ENCODE results near the gene MBNL2. TPM values are rescaled to one million over a fixed set of nuclear protein-coding genes. Genes with fewer than 3 reads are reported as not detected.

The MBNL2 gene
- total and polyA plus RNA-seq, 2 of the 13 experiments (the other 11 are each of a cell fraction or from before 2014, with no cell fraction given): 30.8 to 59.0 TPM

DNA sequence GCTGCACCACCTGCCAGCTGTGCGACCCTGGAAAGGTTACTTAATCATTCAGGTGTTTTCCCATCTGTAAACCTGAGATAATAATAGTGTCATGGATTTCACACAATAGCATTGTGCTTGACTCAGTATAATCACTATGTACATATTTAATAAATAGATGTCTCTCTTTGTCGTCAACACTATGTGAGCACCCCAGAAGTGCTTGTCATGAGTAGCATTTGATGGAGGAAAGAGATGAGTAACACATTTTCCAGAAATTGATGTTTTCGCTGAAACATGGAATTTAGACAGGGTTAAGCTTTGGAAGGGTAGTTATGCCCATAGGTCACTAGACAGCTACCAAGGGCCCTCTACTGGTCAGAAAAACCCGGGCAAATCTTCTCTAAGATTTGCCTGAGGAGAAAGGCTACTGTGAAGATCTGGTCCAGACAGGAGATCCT lies 9.5 kb upstream of the MBNL2 start:
- ChIA-PET POLR2A (interaction anchor here (0.6 to 1.6 kb wide), 2 partner anchors 9 to 188 kb away, joined by 5 to 8 read pairs; partner anchors contain the start of gene MBNL2), CTCF (ENCODE audit: low intra/inter-chr PET ratio, low total read pairs) (interaction anchor here (1.9 to 2.1 kb wide), 2 partner anchors 103 to 147 kb away, joined by 5 to 21 read pairs; no protein-coding TSS in a partner anchor)
- H3K9me3 ChIP-seq (ENCODE audit: low read length): no peaks in the 10 kb centered on the region
- peaks cover 23% of the 10 kb centered on the region for H3K4me1 ChIP-seq (ENCODE audit: insufficient read depth, low read length)
- BruUV-seq (replicated peaks): no TSS peak
- no peaks in the 10 kb centered on the region for H3K27me3 ChIP-seq (ENCODE audit: control insufficient read depth in 1 of 2, insufficient read depth in 2 of 2, low read length in 2 of 2)
- peak; percentile 89 for ATAC-seq
- no peak overlapping the region for H2AFZ ChIP-seq (ENCODE audit: low read length)
- in situ Hi-C loops (cut with HindIII; ENCODE audit: extremely low pct_ligation_motif_present, low pct_unique_long_range_greater_than_20kb) (loop anchor here (5.0 kb wide), 1 partner anchor 100 kb away; no protein-coding TSS in a partner anchor), intact Hi-C loops (cut with micrococcal nuclease; ENCODE audit: unreplicated experiment) (loop anchor here (1.0 to 5.0 kb wide), 2 partner anchors 102 to 185 kb away; no protein-coding TSS in a partner anchor)
- no peak for DNase-seq (ENCODE audit: low spot score)
- no peaks in the 10 kb centered on the region for H3K79me2 ChIP-seq (ENCODE audit: insufficient read depth, low read length)
- no peaks in the 10 kb centered on the region for H3K36me3 ChIP-seq (replicated peaks in 1 of 2; ENCODE audit: control insufficient read depth in 1 of 2, insufficient read depth in 2 of 2, low read length in 2 of 2)
- peak; percentile 74 for FAIRE-seq
- H3K27ac ChIP-seq (ENCODE audit: extremely low read length, insufficient read depth, low read length): no peak overlapping the region
- peak overlapping the region; percentile 41; the same call in 1 of the 2 replicates for H3K4me2 ChIP-seq (ENCODE audit: low read depth, low read length)
- H4K20me1 ChIP-seq (ENCODE audit: insufficient read depth, low read length): no peaks in the 10 kb centered on the region
- TF ChIP-seq ZNF709 (CRISPR knock-in tag; IDR thresholded peaks at IDR 0.05): no peak
- TF ChIP-seq KDM4B (CRISPR knock-in tag; IDR thresholded peaks at IDR 0.05): no peak
- peak; percentile 74 for TF ChIP-seq STAG1 (CRISPR knock-in tag; IDR thresholded peaks at IDR 0.05)
- 0 out of 2 replicates have a peak, but pooled peaks have one; percentile 25 for TF ChIP-seq ERF (CRISPR knock-in tag; IDR thresholded peaks at IDR 0.05)
- TF ChIP-seq HOXA5 (CRISPR knock-in tag; IDR thresholded peaks at IDR 0.05): 0 out of 2 replicates have a peak, but pooled peaks have one; percentile 29
- no peak for TF ChIP-seq POLR2G (IDR thresholded peaks at IDR 0.05; ENCODE audit: low read depth, low read length)
- TF ChIP-seq, protein P1, sequence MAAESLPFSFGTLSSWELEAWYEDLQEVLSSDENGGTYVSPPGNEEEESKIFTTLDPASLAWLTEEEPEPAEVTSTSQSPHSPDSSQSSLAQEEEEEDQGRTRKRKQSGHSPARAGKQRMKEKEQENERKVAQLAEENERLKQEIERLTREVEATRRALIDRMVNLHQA (CRISPR knock-in tag; IDR thresholded peaks at IDR 0.05): no peak
- TF ChIP-seq EZH2 (conservative IDR thresholded peaks at IDR 0.05; ENCODE audit: low read depth, low read length): no peak
- TF ChIP-seq, protein P2, sequence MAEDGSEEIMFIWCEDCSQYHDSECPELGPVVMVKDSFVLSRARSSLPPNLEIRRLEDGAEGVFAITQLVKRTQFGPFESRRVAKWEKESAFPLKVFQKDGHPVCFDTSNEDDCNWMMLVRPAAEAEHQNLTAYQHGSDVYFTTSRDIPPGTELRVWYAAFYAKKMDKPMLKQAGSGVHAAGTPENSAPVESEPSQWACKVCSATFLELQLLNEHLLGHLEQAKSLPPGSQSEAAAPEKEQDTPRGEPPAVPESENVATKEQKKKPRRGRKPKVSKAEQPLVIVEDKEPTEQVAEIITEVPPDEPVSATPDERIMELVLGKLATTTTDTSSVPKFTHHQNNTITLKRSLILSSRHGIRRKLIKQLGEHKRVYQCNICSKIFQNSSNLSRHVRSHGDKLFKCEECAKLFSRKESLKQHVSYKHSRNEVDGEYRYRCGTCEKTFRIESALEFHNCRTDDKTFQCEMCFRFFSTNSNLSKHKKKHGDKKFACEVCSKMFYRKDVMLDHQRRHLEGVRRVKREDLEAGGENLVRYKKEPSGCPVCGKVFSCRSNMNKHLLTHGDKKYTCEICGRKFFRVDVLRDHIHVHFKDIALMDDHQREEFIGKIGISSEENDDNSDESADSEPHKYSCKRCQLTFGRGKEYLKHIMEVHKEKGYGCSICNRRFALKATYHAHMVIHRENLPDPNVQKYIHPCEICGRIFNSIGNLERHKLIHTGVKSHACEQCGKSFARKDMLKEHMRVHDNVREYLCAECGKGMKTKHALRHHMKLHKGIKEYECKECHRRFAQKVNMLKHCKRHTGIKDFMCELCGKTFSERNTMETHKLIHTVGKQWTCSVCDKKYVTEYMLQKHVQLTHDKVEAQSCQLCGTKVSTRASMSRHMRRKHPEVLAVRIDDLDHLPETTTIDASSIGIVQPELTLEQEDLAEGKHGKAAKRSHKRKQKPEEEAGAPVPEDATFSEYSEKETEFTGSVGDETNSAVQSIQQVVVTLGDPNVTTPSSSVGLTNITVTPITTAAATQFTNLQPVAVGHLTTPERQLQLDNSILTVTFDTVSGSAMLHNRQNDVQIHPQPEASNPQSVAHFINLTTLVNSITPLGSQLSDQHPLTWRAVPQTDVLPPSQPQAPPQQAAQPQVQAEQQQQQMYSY (CRISPR knock-in tag; IDR thresholded peaks at IDR 0.05): 0 out of 2 replicates have a peak, but pooled peaks have one; percentile 31
- no peak for TF ChIP-seq ZSCAN9 (CRISPR knock-in tag; IDR thresholded peaks at IDR 0.05; ENCODE audit: borderline replicate concordance)
- peak; percentile 33; the same call in 1 of the 2 replicates for TF ChIP-seq RAD21 (CRISPR knock-in tag; IDR thresholded peaks at IDR 0.05)
- peak; percentile 77 for TF ChIP-seq SMC3 (IDR thresholded peaks at IDR 0.05; ENCODE audit: low read length)
- TF ChIP-seq, protein P3, sequence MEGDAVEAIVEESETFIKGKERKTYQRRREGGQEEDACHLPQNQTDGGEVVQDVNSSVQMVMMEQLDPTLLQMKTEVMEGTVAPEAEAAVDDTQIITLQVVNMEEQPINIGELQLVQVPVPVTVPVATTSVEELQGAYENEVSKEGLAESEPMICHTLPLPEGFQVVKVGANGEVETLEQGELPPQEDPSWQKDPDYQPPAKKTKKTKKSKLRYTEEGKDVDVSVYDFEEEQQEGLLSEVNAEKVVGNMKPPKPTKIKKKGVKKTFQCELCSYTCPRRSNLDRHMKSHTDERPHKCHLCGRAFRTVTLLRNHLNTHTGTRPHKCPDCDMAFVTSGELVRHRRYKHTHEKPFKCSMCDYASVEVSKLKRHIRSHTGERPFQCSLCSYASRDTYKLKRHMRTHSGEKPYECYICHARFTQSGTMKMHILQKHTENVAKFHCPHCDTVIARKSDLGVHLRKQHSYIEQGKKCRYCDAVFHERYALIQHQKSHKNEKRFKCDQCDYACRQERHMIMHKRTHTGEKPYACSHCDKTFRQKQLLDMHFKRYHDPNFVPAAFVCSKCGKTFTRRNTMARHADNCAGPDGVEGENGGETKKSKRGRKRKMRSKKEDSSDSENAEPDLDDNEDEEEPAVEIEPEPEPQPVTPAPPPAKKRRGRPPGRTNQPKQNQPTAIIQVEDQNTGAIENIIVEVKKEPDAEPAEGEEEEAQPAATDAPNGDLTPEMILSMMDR (CRISPR knock-in tag; IDR thresholded peaks at IDR 0.05): peak; percentile 60
- no peak overlapping the region for H3K4me3 ChIP-seq (replicated peaks in 1 of 3; ENCODE audit: insufficient read depth in 1 of 3, low read depth in 2 of 3, low read length in 3 of 3)
- H3K9ac ChIP-seq (ENCODE audit: insufficient read depth, low read depth, low read length): no peak overlapping the region
- WGBS (ENCODE audit: low lambda C conversion rate): 27% methylated on average over 4 of the region's 4 CpGs
